IPS-15b (cell line): Measurements from ENCODE around the gene VWA5B2.

Experiments used
- H3K27me3 ChIP-seq: one replicate; pipeline ENCODE4 v1.6.1; 2013; ENCODE audit warnings: low read length; ENCODE audit not compliant: control insufficient read depth, insufficient read depth
- H3K36me3 ChIP-seq: one replicate; pipeline ENCODE4 v1.6.1; 2013; ENCODE audit warnings: low read length; ENCODE audit not compliant: control insufficient read depth, insufficient read depth
- H3K4me1 ChIP-seq: one replicate; pipeline ENCODE4 v1.6.1; 2013; ENCODE audit warnings: mild to moderate bottlenecking, low read length; ENCODE audit not compliant: control insufficient read depth, insufficient read depth
- H3K4me3 ChIP-seq: one replicate; pipeline ENCODE4 v1.5.1; 2013; ENCODE audit warnings: low read depth, low read length
- H3K9ac ChIP-seq: one replicate; pipeline ENCODE4 v1.6.1; 2013; ENCODE audit warnings: low read depth, mild to moderate bottlenecking, low read length
- H3K9me3 ChIP-seq: one replicate; pipeline ENCODE4 v1.6.1; 2013; ENCODE audit warnings: mild to moderate bottlenecking, low read length; ENCODE audit not compliant: control insufficient read depth, insufficient read depth

The VWA5B2 gene

DNA sequence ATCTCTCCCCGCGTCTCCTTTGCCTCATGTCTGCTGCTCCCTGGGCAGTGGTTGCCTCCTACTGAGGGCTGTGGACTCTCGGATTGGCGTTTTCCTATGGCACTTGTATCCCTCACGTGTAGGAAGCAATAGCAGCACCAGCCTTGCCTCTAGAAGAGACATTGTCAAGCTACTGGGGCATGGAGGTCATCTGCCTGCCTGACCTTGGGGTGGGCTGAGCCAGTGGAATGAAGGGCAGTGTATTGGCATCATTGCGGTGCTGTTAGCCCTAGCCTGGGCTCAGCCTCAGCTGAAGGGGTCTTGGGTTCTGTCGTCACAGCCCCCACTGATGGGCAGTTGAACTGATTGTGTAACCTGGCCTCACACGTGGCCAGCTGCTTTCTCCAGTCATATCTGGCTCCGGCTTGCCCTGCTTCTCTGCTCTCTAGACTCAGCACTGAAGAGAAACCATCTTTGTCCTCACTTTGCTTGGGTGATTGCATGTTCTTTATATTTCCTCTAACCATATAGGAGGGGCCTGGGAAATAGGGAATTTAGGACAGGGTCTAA, 35.3 kb upstream of the VWA5B2 start:
- Histone ChIP-seq H3K4me1 (no peaks in the 10 kb centered on the region), H3K27me3 (no peaks in the 10 kb centered on the region), H3K36me3 (peaks cover 45% of the 10 kb centered on the region), H3K9ac (no peak overlapping the region), H3K9me3 (no peaks in the 10 kb centered on the region), H3K4me3 (no peak overlapping the region)

DNA sequence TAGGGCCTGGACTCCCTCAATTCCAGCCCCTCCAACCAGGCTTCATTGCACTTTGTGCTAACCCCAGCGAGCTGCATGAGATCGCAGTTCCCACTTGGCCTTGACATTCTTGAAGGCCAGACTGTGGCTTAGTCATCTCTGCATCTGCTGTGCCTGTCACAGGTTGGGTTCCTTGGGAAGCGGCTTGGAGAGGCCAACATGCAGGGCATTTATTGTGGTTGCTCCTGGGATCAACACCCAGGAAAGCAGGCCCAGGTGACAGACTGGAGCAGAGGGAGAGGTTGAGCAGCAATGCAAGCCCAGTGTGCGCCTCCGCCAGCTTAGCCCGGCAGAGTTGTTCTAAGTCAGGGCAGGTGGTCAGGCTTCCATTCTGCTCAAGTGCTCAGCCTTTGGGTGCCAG, 32.8 kb upstream of the VWA5B2 start:
- Histone ChIP-seq H3K9me3 (no peaks in the 10 kb centered on the region), H3K4me1 (no peaks in the 10 kb centered on the region), H3K36me3 (peaks cover 30% of the 10 kb centered on the region), H3K9ac (no peak overlapping the region), H3K27me3 (no peaks in the 10 kb centered on the region), H3K4me3 (no peak overlapping the region)

DNA sequence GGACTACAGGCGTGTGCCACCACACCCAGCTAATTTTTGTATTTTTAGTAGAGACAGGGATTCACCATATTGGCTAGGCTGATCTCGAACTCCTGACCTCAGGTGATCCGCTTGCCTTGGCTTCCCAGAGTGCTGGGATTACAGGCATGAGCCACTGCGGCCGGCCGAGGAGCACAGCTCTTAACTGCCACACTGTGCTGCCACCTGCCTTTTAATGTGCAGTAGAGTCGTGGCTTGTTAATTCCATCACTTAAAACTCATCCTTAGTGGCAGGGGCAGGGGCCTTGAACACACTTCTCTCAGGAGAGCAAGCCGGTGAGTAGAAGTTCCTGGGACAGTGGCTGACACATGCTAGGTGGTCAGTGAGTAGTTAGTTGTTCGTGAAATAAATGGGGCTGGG, 30.9 kb upstream of the VWA5B2 start:
- H3K9ac ChIP-seq, result no peak overlapping the region
- no peaks in the 10 kb centered on the region for H3K4me1 ChIP-seq
- no peaks in the 10 kb centered on the region for H3K27me3 ChIP-seq
- no peaks in the 10 kb centered on the region for H3K9me3 ChIP-seq
- no peak overlapping the region for H3K4me3 ChIP-seq
- peaks cover 12% of the 10 kb centered on the region for H3K36me3 ChIP-seq

DNA sequence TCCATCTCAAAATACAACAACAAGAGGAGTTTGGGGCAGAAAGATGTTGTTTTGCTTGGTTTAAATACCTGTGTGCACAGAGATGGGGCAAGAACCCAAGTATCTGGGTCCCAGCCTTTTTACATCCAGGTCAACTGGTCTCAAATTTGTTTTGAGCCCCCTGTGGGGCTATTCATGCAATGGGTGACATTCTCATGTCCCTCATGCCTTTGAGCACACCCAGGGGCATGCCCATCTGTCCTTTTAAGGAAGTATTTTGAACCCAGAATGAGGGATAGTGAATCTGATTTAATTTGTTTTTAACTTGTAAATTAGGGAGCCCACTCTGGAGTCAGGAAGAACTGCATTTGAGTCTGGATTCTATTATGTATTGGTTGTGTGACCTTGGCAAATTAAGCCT, 28.6 kb upstream of the VWA5B2 start:
- Histone ChIP-seq H3K36me3 (no peaks in the 10 kb centered on the region), H3K4me3 (no peak overlapping the region), H3K27me3 (no peaks in the 10 kb centered on the region), H3K9ac (no peak overlapping the region), H3K4me1 (no peaks in the 10 kb centered on the region), H3K9me3 (no peaks in the 10 kb centered on the region)

- H3K27me3 ChIP-seq, result no peaks in the 10 kb centered on the region
- no peaks in the 10 kb centered on the region for H3K36me3 ChIP-seq
- H3K4me3 ChIP-seq, result no peak overlapping the region
- H3K4me1 ChIP-seq, result no peaks in the 10 kb centered on the region
- H3K9ac ChIP-seq, result no peak overlapping the region
- no peaks in the 10 kb centered on the region for H3K9me3 ChIP-seq
Observed at GRCh38 chr3:184203526-184203925, 25.9 kb upstream of the VWA5B2 start.

DNA sequence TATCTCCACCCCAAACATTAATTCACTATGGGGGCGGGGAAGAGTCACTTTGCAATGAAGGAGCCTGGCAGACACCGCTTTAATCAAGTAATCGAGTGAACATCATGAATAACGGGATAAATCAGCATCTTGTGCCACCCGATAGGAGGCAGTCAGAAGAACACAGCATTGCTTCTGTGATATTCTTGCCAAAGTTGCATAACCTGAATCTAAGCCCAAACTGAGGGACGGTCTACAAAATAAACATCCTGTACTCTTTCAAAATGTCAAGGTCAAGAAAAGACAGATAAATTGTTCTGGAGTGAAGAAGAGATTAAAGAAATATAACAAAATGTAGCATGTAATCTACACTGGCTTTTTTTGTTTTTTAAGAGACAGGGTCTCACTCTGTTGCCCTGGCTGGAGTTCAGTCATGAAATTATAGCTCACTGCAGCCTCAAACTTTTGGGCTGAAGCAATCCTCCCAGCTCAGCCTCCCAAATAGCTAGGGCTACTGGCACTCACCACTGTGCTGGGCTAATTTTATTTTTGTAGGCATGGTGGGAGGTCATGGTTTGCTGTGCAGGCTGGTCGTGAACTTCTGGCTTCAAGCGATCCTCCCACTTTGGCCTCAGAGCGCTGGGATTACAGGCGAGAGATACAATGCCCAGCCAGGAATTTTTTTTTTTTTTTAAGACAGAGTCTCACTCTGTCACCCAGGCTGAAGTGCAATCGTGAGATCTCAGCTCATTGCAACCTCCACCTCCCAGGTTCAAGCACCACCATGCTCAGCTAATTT, 20.1 kb upstream of the VWA5B2 start:
- H3K9ac ChIP-seq, result no peak overlapping the region
- no peaks in the 10 kb centered on the region for H3K9me3 ChIP-seq
- H3K36me3 ChIP-seq, result no peaks in the 10 kb centered on the region
- H3K27me3 ChIP-seq, result no peaks in the 10 kb centered on the region
- H3K4me3 ChIP-seq, result no peak overlapping the region
- no peaks in the 10 kb centered on the region for H3K4me1 ChIP-seq

DNA sequence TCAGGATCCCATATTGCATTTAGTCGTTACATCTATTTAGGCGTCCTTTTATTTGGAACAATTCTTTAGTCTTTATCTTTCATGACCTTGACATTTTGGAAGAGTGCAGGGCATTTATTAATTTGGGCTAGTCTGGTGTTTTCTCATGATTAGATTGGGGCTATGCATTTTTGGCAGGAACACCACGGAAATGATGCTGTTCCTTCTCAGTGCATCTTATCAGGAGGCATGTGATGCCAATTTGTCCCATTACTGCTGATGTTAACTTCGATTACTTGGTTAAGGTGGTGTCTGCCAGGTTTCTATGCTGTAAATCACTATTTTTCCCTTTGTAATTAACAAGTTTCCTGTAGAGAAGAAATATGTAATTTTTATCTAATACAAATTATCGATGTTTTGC, 18.1 kb upstream of the VWA5B2 start:
- Histone ChIP-seq H3K36me3 (no peaks in the 10 kb centered on the region), H3K9me3 (no peaks in the 10 kb centered on the region), H3K4me3 (no peak overlapping the region), H3K4me1 (no peaks in the 10 kb centered on the region), H3K27me3 (no peaks in the 10 kb centered on the region), H3K9ac (no peak overlapping the region)

GRCh38 chr3:184211718-184212117, 17.7 kb upstream of the VWA5B2 start:
- H3K9ac ChIP-seq, result no peak overlapping the region
- H3K4me3 ChIP-seq, result no peak overlapping the region
- no peaks in the 10 kb centered on the region for H3K9me3 ChIP-seq
- H3K27me3 ChIP-seq, result no peaks in the 10 kb centered on the region
- H3K4me1 ChIP-seq, result no peaks in the 10 kb centered on the region
- no peaks in the 10 kb centered on the region for H3K36me3 ChIP-seq

- Histone ChIP-seq H3K4me3 (no peak overlapping the region), H3K36me3 (no peaks in the 10 kb centered on the region), H3K4me1 (no peaks in the 10 kb centered on the region), H3K9me3 (no peaks in the 10 kb centered on the region), H3K27me3 (no peaks in the 10 kb centered on the region), H3K9ac (no peak overlapping the region)
Observed at GRCh38 chr3:184218814-184219213, 10.6 kb upstream of the VWA5B2 start.

DNA sequence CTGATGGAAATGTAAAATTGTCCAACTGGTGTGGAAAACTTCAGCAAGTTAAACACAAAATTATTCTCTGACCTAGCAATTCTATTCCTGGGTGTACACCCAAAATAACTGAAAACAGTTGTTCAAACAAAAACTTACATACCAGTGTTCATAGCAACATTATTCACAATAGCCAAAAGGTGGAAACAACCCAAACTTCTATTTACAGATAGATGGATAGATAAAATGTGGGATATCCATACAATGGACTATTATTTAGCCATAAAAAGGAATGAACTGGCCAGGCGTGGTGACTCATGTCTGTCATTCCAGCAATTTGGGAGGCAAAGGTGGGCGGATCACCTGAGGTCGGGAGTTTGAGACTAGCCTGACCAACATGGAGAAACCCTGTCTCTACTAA, 6.9 kb upstream of the VWA5B2 start:
- Histone ChIP-seq H3K4me1 (no peaks in the 10 kb centered on the region), H3K27me3 (peaks cover 1% of the 10 kb centered on the region), H3K36me3 (no peaks in the 10 kb centered on the region), H3K9me3 (no peaks in the 10 kb centered on the region), H3K4me3 (no peak overlapping the region), H3K9ac (no peak overlapping the region)

GRCh38 chr3:184223946-184224345, 5.4 kb upstream of the VWA5B2 start:
- H3K9ac ChIP-seq, result no peak overlapping the region

DNA sequence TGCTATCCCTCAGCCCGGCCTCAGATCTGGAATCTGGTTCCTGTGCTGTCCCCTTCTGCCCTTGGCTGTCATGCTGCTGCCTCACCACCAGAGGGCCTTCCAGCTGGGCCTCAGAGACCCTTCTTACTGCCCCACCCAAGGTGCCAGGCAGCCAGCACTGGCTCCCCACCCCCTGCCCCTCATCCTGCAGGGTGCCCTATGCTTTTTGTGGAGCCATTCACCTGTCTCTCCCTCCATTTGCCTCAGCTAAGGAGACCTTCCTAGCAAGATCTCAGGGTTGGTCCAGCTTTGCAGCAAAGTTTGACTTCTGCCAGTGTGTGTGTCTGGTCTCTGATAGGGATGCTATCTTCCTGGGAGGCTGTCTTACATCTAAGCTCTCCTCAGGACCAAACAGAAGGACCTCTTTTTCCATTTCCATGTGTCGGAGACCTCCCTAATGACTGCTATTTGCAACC, 1.9 kb upstream of the VWA5B2 start:
- Histone ChIP-seq H3K27me3 (peaks cover 48% of the 10 kb centered on the region), H3K36me3 (no peaks in the 10 kb centered on the region), H3K9me3 (no peaks in the 10 kb centered on the region), H3K9ac (no peak overlapping the region), H3K4me3 (no peak overlapping the region), H3K4me1 (no peaks in the 10 kb centered on the region)

More at GRCh38 chr3:184223946-184224345, 5.4 kb upstream of the VWA5B2 start:
- H3K4me3 ChIP-seq, result no peak overlapping the region
- no peaks in the 10 kb centered on the region for H3K9me3 ChIP-seq
- no peaks in the 10 kb centered on the region for H3K36me3 ChIP-seq
- H3K27me3 ChIP-seq, result peaks cover 16% of the 10 kb centered on the region
- H3K4me1 ChIP-seq, result no peaks in the 10 kb centered on the region
